GM19455 (cell line): ENCODE measurements around the gene FAM184B.

Experiments
- ATAC-seq: cut with Tn5 transposase; IDR thresholded peaks from one replicate; pipeline ENCODE4 v1.9.1; 2021; ENCODE audit not compliant: unreplicated experiment

Gene FAM184B

DNA sequence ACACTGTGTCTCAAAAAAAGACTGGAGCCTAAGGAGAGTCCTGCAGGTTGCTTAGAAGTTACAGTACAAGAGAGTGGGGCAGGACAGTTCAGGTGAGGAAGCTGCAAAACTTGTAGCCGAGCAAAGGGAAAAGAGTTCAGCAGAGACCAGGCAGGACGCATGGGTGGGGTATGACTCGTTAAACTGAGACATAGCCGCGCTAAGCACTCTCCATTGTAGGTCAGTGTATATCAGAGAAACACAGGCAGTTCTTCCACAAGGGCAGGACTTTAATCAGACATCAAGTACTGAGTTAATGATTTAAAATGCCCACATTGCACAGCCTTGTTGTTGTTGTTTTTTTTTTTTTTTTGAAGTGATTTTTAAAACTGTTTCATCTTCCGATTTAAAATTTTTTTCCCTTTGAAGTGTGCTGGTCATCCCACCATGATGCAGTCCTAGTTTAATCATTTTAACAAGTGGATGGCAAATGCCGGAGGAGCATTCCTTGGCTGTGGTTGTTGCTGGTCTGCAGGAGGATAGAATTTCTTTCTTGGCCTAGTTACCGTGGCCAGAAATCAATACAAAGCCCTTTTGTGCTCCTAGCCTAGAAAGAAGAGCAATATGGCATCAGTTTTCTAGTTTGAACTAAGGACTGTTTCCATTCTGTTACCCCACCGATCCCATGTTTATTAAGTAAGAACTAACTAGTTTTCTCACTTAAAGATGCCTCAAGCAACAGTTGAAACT lies 194.2 kb downstream of the FAM184B start:
- ATAC-seq: no peak

DNA sequence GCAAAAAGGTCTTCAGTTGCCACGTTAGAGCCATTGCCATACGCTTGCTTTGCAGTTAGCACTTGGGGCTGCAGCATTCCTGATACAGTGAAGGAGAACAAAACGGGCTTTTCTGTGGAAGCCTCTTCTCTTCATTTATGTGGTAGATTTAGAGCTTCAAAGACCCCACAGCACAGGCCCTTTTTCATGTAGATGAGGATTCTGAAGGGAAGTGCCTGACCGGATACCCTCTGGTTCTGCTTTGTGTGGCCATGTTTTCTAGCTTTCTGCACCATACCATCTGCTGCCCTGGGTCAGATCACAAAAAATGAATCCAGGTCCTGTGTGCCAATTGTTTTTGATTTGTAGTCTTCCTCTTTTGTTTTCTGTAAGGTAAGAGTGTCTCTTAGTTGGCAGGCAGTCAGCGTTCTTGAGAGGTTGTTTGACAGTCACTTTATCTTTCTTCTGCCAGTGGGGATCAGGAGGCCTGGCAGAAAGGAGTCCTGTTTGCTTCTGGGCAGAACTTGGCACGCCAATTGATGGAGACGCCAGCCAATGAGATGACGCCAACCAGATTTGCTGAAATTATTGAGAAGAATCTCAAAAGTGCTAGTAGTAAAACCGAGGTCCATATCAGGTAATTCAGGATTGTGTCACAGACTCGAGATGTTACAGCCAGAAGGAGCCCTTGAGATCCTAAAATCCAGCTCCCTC lies 196.8 kb downstream of the FAM184B start:
- ATAC-seq: no peak

DNA sequence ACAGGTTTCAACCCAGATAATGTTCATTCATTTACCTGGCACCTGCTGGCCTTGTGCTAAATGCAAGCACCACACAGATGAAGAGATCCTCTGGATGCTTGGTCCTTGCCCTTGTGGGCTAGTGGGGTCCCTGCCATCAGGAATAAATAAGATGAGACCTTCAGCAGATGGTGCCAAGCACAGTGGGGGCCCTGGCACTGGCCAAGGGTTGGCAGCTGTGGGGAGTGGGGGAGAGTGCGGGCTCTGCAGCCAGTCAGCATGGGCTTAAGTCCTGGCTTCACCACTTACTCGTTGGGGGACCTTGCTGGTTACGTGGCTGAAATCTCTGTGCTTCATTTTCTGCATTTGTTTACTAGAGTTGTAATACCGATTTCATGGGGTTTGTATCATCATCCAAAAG lies 197.5 kb downstream of the FAM184B start:
- no peak for ATAC-seq

DNA sequence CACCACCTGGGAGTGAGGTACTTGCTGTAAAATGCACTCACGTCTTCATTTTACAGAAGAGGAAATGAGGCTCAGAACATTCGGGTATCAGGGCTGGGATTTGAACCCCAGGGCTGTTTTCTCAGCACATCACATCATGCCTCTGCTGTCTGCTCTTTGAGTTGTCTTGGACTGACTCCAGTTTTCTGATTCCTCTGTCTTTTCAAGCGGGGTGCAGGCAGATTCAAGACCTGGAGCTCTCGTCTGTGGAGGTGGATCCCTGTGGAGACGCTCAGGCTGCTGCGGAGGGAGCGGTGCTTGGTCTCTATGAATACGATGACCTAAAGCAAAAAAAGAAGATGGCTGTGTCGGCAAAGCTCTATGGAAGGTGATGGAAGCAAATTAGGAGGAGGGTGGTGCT lies 198.1 kb downstream of the FAM184B start:
- no peak for ATAC-seq

DNA sequence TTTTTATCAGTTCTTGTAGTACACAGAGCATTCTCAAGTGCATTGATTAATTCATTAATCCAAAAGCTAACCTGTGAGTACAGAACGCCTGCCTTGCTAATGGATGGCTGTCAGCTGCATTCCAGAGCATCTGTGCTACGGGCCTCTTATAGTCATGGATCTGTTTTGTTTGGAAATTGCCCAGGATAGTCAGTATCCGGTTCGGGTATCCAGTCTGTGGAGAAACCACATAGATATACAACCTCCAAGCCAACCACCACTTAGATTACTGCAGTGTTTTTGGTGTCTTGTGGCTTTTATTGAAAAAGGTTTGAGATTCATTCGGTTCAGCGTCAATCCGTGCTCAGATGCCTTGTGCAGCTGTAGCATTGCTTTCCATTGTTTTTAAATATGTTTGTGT lies 200.5 kb downstream of the FAM184B start:
- ATAC-seq: no peak
